K562 (cell line): Measurements from ENCODE around the gene NDUFB10. TPM values are rescaled to one million over a fixed set of nuclear protein-coding genes. Genes with fewer than 3 reads are reported as not detected.

Source experiments
- ATAC-seq: fragments of 200-7000 bp; cut with Tn5 transposase; 3 replicates; pipeline ENCODE4 v1.9.1; 2020; ENCODE audit warnings: moderate library complexity
- BruUV-seq: library from RNA; stranded (reverse); fragments of 400-500 nt; replicated peaks from 2 replicates; lab custom pipeline; 2021; lab: Mats Ljungman, UMichigan
- CTCF ChIA-PET: fragments of 300-600 bp; formaldehyde crosslinking; extraction: SDS; loops from one replicate; lab custom pipeline; 2021; ENCODE audit warnings: low intra/inter-chr PET ratio; lab: Yijun Ruan, JAX
- POLR2A ChIA-PET: fragments of 300-600, 350-650 bp; sonication (Branson Sonifier 250); formaldehyde crosslinking; extraction: SDS; loops from one replicate; lab custom pipeline; 2021; ENCODE audit warnings: antibody characterized with exemption, inconsistent platforms; lab: Yijun Ruan, JAX
- DNase-seq, 4 experiments: peaks; one replicate each; pipeline versions ENCODE4 v3.0.0 to v3.0.0-alpha.2; 2011 to 2018; ENCODE audit warnings: low spot score in 3 of 4, mixed read lengths in 3 of 4; ENCODE audit errors: extremely low read depth in 1 of 4
- FAIRE-seq: peaks from 2 replicates; lab custom pipeline; 2011; peaks lifted over from hg19 to GRCh38; lab: Jason Lieb, UNC
- H2AFZ ChIP-seq: 2 replicates; pipeline ENCODE4 v1.6.0; 2011; ENCODE audit warnings: low read depth, low read length, control low read depth, inconsistent platforms
- H3K27ac ChIP-seq: fragments of 200-600 bp; 3 replicates; pipeline ENCODE4 v1.8.0; 2011; ENCODE audit warnings: low read depth, mild to moderate bottlenecking, control low read depth, inconsistent platforms, low read length, moderate library complexity, mixed read lengths; ENCODE audit errors: extremely low read depth
- H3K27me3 ChIP-seq, 2 experiments: fragments of 300-600 bp in 1 of 2; 2 replicates in 1 of 2; 3 replicates in 1 of 2; pipeline versions ENCODE4 v1.6.0 to v1.8.0; 2011; ENCODE audit warnings: inconsistent platforms in 2 of 2, low read length in 2 of 2, mild to moderate bottlenecking in 1 of 2, mixed read lengths in 1 of 2, moderate library complexity in 1 of 2; ENCODE audit not compliant: control insufficient read depth in 2 of 2, insufficient read depth in 2 of 2
- H3K36me3 ChIP-seq: fragments of 300-600 bp; 3 replicates; pipeline ENCODE4 v1.8.0; 2011; ENCODE audit warnings: mild to moderate bottlenecking, low read length, inconsistent platforms; ENCODE audit not compliant: control insufficient read depth, insufficient read depth
- H3K4me1 ChIP-seq, 2 experiments: fragments of 200-600 bp in 1 of 2; replicated peaks in 1 of 2; 2 replicates in 1 of 2; 3 replicates in 1 of 2; pipeline versions ENCODE4 v1.5.1 to v1.8.0; 2011; ENCODE audit warnings: inconsistent platforms in 2 of 2, low read length in 2 of 2, mild to moderate bottlenecking in 1 of 2, mixed read lengths in 1 of 2, moderate library complexity in 1 of 2; ENCODE audit not compliant: control insufficient read depth in 2 of 2, insufficient read depth in 2 of 2
- H3K4me2 ChIP-seq: 2 replicates; pipeline ENCODE4 v1.6.1; 2011; ENCODE audit warnings: low read length, control low read depth, inconsistent platforms, mixed read lengths; ENCODE audit not compliant: insufficient read depth
- H3K4me3 ChIP-seq: fragments of 200-600 bp; sonication (generic), shearing (Covaris generic); 2 replicates; pipeline ENCODE4 v1.5.1; 2016; ENCODE audit warnings: control low read depth, inconsistent platforms
- H3K79me2 ChIP-seq: fragments of 200-600 bp; 3 replicates; pipeline ENCODE4 v1.8.0; 2011; ENCODE audit warnings: low read length, inconsistent platforms; ENCODE audit not compliant: control insufficient read depth, insufficient read depth
- H3K9ac ChIP-seq, 2 experiments: 2 replicates each; pipeline versions ENCODE4 v1.6.0 to v1.6.1; 2011; ENCODE audit warnings: low read depth in 2 of 2, low read length in 2 of 2, control low read depth in 1 of 2, inconsistent platforms in 1 of 2, mild to moderate bottlenecking in 1 of 2, mixed read lengths in 1 of 2; ENCODE audit not compliant: insufficient read depth in 1 of 2
- H3K9me1 ChIP-seq: one replicate; pipeline ENCODE4 v1.6.0; 2011; ENCODE audit warnings: inconsistent platforms, mild to moderate bottlenecking, low read length, moderate library complexity; ENCODE audit not compliant: control insufficient read depth, insufficient read depth
- H3K9me3 ChIP-seq: replicated peaks from 2 replicates; pipeline ENCODE4 v1.5.1; 2011; ENCODE audit warnings: low read depth, low read length, inconsistent platforms; ENCODE audit not compliant: control insufficient read depth, insufficient read depth
- H4K20me1 ChIP-seq: replicated peaks from 2 replicates; pipeline ENCODE4 v1.6.1; 2011; ENCODE audit warnings: low read length, inconsistent platforms, mixed read lengths; ENCODE audit not compliant: control insufficient read depth, insufficient read depth
- CREB3L1 ChIP-seq: fragments of 450-650 bp; IDR thresholded peaks from 2 replicates; pipeline ENCODE4 v1.6.1; 2014; ENCODE audit warnings: low read depth, mild to moderate bottlenecking, moderate library complexity, borderline replicate concordance
- ETS1 ChIP-seq: conservative IDR thresholded peaks from 2 replicates; pipeline ENCODE4 v1.6.1; 2011; ENCODE audit warnings: low read depth, mild to moderate bottlenecking, low read length; ENCODE audit not compliant: control insufficient read depth
- HMGXB4 ChIP-seq: sonication (generic); formaldehyde crosslinking; IDR thresholded peaks from 2 replicates; pipeline ENCODE4 v1.8.1; 2023; ENCODE audit warnings: mild to moderate bottlenecking, missing genetic modification reagents
- SNRNP70 ChIP-seq: fragments of 200-400 bp; formaldehyde crosslinking; optimal IDR thresholded peaks from 2 replicates; pipeline ENCODE3; 2017; ENCODE audit warnings: low read depth, low read length
- ZC3H4 ChIP-seq: sonication (generic); formaldehyde crosslinking; IDR thresholded peaks from 2 replicates; pipeline ENCODE4 v1.9.0; 2021; ENCODE audit warnings: missing genetic modification reagents, borderline replicate concordance
- ZNF589 ChIP-seq: fragments of 200-800 bp; sonication (Bioruptor generic); IDR thresholded peaks from 2 replicates; pipeline ENCODE4 v1.6.1; 2016; ENCODE audit warnings: low read depth, missing genetic modification characterization, missing compliant biosample characterization
- ZZZ3 ChIP-seq: fragments of 450-650 bp; IDR thresholded peaks from 2 replicates; pipeline ENCODE4 v1.6.1; 2016; ENCODE audit warnings: antibody characterized with exemption, mild to moderate bottlenecking, moderate library complexity
- WGBS: fragments of 100-300 bp; shearing (Covaris generic); methylation state at CpG from one replicate; pipeline ENCODE4 v1.1.6; 2016; ENCODE audit warnings: low coverage, mixed read lengths; ENCODE audit not compliant: insufficient coverage; ENCODE audit errors: missing lambda C conversion rate; 5-methylcytosine and 5-hydroxymethylcytosine counted together
- in situ Hi-C: fragments of 300-500 bp; cut with MboI; formaldehyde crosslinking; loops from 4 replicates; pipeline ENCODE4 v1.15.0; 2018; ENCODE audit warnings: inconsistent platforms, mixed read lengths
- intact Hi-C: fragments of 100-400 bp; cut with micrococcal nuclease; formaldehyde crosslinking; loops from 2 replicates; pipeline ENCODE4 v1.14.2; 2022
- polyA plus RNA-seq, 8 experiments: library from polyadenylated mRNA; depleted of rRNA in 4 of 8; stranded (reverse) in 5 of 8; unstranded in 3 of 8; fragments of >200 nt; fragmentation: Nextera tagmentation in 2 of 8; fragmentation: Illumina TruSeq in 1 of 8; extraction: Ambion mirVana in 2 of 8; extraction: Trizol in 1 of 8; gene quantifications; 2 replicates each; pipeline versions ENCODE4 v1.2.1 to v1.2.3, GENCODE V29; 2011 to 2014; ENCODE audit warnings: inconsistent platforms in 1 of 8, missing spikeins in 1 of 8
- total RNA-seq, 7 experiments: library from RNA; depleted of rRNA in 6 of 7; stranded (reverse); fragments of >200 nt in 6 of 7; fragmentation: Illumina TruSeq in 2 of 7; extraction: Trizol in 2 of 7; gene quantifications; 2 replicates each; pipeline versions ENCODE4 v1.2.1 to v1.2.3, GENCODE V29; 2011 to 2021; ENCODE audit warnings: low replicate concordance in 1 of 7
- TF ChIP-seq, protein P1 (sequence below), 2 experiments: IDR thresholded peaks in 1 of 2; conservative IDR thresholded peaks in 1 of 2; 2 replicates each; pipeline ENCODE4 v1.6.1; 2016; ENCODE audit warnings: low read depth in 2 of 2, mild to moderate bottlenecking in 1 of 2, missing compliant biosample characterization in 1 of 2, missing genetic modification characterization in 1 of 2, moderate library complexity in 1 of 2
- TF ChIP-seq, protein P2 (sequence below), 3 experiments: IDR thresholded peaks in 2 of 3; conservative IDR thresholded peaks in 1 of 3; 2 replicates each; pipeline ENCODE4 v1.5.1; 2011 to 2012; ENCODE audit warnings: low read length in 3 of 3, mild to moderate bottlenecking in 3 of 3, control low read depth in 2 of 3, improper control_type of control experiment in 1 of 3, inconsistent platforms in 1 of 3, low read depth in 1 of 3, mixed read lengths in 1 of 3, moderate library complexity in 1 of 3; ENCODE audit not compliant: insufficient read depth in 2 of 3

The NDUFB10 gene
- total and polyA plus RNA-seq, 9 of the 15 experiments (the other 6 are each of a cell fraction or from before 2014, with no cell fraction given) = 69.3 to 527 (median 161) TPM

DNA sequence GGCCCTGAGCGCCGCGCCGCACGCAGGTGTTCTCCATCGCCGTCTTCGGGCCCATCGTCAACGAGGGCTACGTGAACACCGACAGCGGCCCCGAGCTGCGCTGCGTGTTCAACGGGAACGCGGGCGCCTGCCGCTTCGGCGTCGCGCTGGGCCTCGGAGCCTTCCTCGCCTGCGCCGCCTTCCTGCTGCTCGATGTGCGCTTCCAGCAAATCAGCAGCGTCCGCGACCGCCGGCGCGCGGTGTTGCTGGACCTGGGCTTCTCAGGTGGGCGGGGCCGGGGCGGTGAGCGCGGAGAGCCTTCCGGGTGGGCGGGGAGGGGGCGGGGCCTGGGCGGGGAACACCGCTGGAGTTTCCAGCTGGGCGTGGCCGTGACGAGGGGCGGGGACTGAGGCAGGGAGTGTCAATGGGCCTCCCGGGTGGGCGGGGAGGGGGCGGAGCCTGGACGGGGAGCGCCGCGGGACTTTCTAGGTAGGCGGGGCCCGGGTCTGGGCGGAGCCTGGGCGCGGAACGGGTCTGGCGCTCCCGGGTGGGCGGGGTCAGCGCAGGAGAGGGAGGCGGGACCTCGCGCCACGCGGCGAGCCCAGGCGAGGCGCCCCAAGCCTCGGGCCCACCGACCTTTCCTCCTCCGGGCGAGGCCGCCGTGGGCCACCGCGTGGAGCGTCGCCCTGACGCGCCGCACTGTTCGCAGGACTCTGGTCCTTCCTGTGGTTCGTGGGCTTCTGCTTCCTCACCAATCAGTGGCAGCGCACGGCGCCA lies 32.8 kb downstream of the NDUFB10 start:
- FAIRE-seq (peak; percentile 86), ATAC-seq (peak; percentile 82), DNase-seq (peak; percentile 97 to 99 (median 97))
- peak overlapping the region; percentile 95 for H2AFZ ChIP-seq
- CTCF ChIA-PET = no interaction called here
- H3K4me1 ChIP-seq = peaks cover 29 to 56% of the 10 kb centered on the region in 2 experiments
- intact Hi-C loops (loop anchor here (2.0 kb wide), 1 partner anchor 17 kb away; the partner anchor contains the start of gene ZNF598), in situ Hi-C loops (no loop called here)
- BruUV-seq = no TSS peak
- POLR2A ChIA-PET = interaction anchor here (0.5 to 5.5 kb wide), 7 partner anchors 12 to 436 kb away, joined by 3 to 50 read pairs (median 3); partner anchors contain the start of genes RNF151 and RPS2
- WGBS = 2% methylated on average over 33 of the region's 96 CpGs
- peaks cover 22% of the 10 kb centered on the region; the same call in 2 of the 3 replicates for H3K36me3 ChIP-seq
- H3K9me1 ChIP-seq = no peaks in the 10 kb centered on the region
- H3K27me3 ChIP-seq = no peaks in the 10 kb centered on the region
- peak overlapping the region; percentile 64 for H3K4me3 ChIP-seq
- H3K79me2 ChIP-seq = peaks cover 31% of the 10 kb centered on the region
- peak overlapping the region; percentile 94 for H3K27ac ChIP-seq
- peak overlapping the region; percentile 80 to 96 for H3K9ac ChIP-seq
- H3K4me2 ChIP-seq = peak overlapping the region; percentile 87
- no peaks in the 10 kb centered on the region; the same call in 1 of the 2 replicates for H4K20me1 ChIP-seq
- no peaks in the 10 kb centered on the region for H3K9me3 ChIP-seq
- no peak for TF ChIP-seq ZC3H4 (CRISPR knock-in tag)
- no peak; the same call in 1 of the 2 replicates for TF ChIP-seq CREB3L1
- TF ChIP-seq, protein P1, sequence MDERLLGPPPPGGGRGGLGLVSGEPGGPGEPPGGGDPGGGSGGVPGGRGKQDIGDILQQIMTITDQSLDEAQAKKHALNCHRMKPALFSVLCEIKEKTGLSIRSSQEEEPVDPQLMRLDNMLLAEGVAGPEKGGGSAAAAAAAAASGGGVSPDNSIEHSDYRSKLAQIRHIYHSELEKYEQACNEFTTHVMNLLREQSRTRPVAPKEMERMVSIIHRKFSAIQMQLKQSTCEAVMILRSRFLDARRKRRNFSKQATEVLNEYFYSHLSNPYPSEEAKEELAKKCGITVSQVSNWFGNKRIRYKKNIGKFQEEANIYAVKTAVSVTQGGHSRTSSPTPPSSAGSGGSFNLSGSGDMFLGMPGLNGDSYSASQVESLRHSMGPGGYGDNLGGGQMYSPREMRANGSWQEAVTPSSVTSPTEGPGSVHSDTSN (CRISPR knock-in tag; IDR thresholded peaks at IDR 0.05; ENCODE audit: low read depth) = no peak
- TF ChIP-seq, protein P1 (tag; conservative IDR thresholded peaks at IDR 0.05; ENCODE audit: low read depth) = no peak
- no peak for TF ChIP-seq SNRNP70
- no peak for TF ChIP-seq ZZZ3
- TF ChIP-seq ZNF589 (CRISPR knock-in tag) = 0 out of 2 replicates have a peak, but pooled peaks have one; percentile 42
- TF ChIP-seq, protein P2, sequence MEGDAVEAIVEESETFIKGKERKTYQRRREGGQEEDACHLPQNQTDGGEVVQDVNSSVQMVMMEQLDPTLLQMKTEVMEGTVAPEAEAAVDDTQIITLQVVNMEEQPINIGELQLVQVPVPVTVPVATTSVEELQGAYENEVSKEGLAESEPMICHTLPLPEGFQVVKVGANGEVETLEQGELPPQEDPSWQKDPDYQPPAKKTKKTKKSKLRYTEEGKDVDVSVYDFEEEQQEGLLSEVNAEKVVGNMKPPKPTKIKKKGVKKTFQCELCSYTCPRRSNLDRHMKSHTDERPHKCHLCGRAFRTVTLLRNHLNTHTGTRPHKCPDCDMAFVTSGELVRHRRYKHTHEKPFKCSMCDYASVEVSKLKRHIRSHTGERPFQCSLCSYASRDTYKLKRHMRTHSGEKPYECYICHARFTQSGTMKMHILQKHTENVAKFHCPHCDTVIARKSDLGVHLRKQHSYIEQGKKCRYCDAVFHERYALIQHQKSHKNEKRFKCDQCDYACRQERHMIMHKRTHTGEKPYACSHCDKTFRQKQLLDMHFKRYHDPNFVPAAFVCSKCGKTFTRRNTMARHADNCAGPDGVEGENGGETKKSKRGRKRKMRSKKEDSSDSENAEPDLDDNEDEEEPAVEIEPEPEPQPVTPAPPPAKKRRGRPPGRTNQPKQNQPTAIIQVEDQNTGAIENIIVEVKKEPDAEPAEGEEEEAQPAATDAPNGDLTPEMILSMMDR (IDR thresholded peaks at IDR 0.05 in 2 of 3, conservative IDR thresholded peaks at IDR 0.05 in 1 of 3; ENCODE audit: insufficient read depth in 2 of 3, low read depth in 1 of 3, low read length in 3 of 3) = no peak
- TF ChIP-seq HMGXB4 (CRISPR knock-in tag) = 0 out of 2 replicates have a peak, but pooled peaks have one; percentile 13
- peak; percentile 28; the same call in 1 of the 2 replicates for TF ChIP-seq ETS1
